ENCODE data around the gene FBXO42.

- TF ChIP-seq, protein P1, sequence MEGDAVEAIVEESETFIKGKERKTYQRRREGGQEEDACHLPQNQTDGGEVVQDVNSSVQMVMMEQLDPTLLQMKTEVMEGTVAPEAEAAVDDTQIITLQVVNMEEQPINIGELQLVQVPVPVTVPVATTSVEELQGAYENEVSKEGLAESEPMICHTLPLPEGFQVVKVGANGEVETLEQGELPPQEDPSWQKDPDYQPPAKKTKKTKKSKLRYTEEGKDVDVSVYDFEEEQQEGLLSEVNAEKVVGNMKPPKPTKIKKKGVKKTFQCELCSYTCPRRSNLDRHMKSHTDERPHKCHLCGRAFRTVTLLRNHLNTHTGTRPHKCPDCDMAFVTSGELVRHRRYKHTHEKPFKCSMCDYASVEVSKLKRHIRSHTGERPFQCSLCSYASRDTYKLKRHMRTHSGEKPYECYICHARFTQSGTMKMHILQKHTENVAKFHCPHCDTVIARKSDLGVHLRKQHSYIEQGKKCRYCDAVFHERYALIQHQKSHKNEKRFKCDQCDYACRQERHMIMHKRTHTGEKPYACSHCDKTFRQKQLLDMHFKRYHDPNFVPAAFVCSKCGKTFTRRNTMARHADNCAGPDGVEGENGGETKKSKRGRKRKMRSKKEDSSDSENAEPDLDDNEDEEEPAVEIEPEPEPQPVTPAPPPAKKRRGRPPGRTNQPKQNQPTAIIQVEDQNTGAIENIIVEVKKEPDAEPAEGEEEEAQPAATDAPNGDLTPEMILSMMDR (IDR thresholded peaks at IDR 0.05; ENCODE audit: insufficient read depth, low read depth, low read length) = no peak
- no peak for TF ChIP-seq EZH2 (IDR thresholded peaks at IDR 0.05; ENCODE audit: insufficient read depth, low read length)
These were observed 3.7 kb downstream of the FBXO42 start for GRCh38 chr1:16348414-16349182.

Data from astrocyte (in vitro differentiated cells and primary cell).